ENCODE data around the gene IGFBP3.

The IGFBP3 gene

DNA sequence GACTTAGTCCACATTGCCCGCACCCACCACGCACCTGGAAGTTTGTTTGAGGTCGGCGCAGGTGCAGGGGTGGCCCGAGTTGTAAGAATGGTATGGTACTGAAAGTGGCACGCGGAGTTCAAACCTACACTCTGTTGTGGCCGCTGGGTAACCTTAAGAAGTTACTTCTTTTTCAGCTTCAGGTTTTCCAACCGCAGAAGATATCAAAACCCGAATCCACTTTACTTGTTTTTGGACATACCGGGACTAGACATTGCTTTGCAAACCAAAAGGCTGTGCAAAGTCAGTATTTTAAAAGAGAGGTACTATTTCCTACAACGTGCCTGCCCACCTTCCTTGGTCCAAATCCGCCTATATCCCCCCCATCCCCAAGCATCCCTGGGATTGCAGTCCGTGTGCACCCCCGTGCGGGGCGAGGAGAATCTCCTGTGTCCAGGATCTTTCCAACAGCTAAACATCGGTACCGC lies 1.0 kb downstream of the IGFBP3 start:
- no peaks in the 10 kb centered on the region for H3K36me3 ChIP-seq
- no peak for DNase-seq
- H3K4me1 ChIP-seq: no peaks in the 10 kb centered on the region
- peaks cover 69% of the 10 kb centered on the region for H3K27me3 ChIP-seq
- H3K9me3 ChIP-seq: no peaks in the 10 kb centered on the region
- TF ChIP-seq, protein P1, sequence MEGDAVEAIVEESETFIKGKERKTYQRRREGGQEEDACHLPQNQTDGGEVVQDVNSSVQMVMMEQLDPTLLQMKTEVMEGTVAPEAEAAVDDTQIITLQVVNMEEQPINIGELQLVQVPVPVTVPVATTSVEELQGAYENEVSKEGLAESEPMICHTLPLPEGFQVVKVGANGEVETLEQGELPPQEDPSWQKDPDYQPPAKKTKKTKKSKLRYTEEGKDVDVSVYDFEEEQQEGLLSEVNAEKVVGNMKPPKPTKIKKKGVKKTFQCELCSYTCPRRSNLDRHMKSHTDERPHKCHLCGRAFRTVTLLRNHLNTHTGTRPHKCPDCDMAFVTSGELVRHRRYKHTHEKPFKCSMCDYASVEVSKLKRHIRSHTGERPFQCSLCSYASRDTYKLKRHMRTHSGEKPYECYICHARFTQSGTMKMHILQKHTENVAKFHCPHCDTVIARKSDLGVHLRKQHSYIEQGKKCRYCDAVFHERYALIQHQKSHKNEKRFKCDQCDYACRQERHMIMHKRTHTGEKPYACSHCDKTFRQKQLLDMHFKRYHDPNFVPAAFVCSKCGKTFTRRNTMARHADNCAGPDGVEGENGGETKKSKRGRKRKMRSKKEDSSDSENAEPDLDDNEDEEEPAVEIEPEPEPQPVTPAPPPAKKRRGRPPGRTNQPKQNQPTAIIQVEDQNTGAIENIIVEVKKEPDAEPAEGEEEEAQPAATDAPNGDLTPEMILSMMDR (IDR thresholded peaks at IDR 0.05; ENCODE audit: low read depth, low read length): no peak
- no peak overlapping the region for H3K4me3 ChIP-seq (ENCODE audit: low read depth, low read length)

- Histone ChIP-seq H3K9me3 (no peaks in the 10 kb centered on the region), H3K36me3 (no peaks in the 10 kb centered on the region), H3K27me3 (peaks cover 69% of the 10 kb centered on the region), H3K4me1 (no peaks in the 10 kb centered on the region), H3K4me3 (ENCODE audit: low read depth, low read length) (no peak overlapping the region)
- TF ChIP-seq, protein P1 (IDR thresholded peaks at IDR 0.05; ENCODE audit: low read depth, low read length): no peak
- no peak for DNase-seq
Measured at GRCh38 chr7:45919231-45919784, 1.8 kb downstream of the IGFBP3 start.

DNA sequence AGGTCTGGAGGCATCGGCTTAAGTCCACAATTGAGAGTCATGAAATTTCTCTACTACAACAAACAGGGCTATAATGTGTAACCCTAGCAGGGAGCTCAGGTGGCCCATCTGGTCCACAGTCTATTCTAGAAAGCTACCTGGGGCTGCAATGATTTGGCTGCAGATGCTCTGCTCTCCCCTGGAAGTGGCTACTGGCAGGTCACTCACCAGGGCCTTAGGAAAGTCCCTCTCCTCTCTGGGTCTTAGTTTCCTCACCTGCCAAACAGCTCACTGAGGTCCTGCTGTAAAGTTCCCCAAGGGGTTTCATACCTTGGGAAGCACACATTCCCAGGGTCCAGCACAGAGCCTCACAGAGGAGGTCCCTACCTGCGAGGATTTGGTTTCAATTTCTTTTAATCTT lies 2.5 kb downstream of the IGFBP3 start:
- Histone ChIP-seq H3K4me1 (no peaks in the 10 kb centered on the region), H3K9me3 (no peaks in the 10 kb centered on the region), H3K36me3 (no peaks in the 10 kb centered on the region), H3K4me3 (ENCODE audit: low read depth, low read length) (no peak overlapping the region), H3K27me3 (peaks cover 63% of the 10 kb centered on the region)
- TF ChIP-seq, protein P1 (IDR thresholded peaks at IDR 0.05; ENCODE audit: low read depth, low read length): no peak
- no peak for DNase-seq

DNA sequence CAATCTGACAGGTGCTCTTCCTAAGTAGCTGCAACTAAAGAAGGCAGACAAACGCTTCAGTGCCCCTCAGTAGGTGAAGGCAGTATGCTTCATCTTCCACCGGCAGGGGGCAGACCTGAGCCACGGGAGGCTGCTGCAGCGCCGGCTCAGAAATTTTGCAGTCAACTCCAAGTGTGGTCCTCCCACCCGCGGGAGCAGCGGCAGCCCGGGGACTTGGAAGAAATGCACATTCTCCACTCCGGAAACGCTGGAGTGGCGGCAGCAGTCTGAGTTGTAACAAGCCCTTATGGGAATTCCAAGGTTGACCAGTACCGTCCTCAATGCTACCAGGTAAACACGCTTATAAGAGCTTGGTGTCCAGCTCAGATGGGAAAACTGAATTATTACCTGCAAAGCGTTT lies 3.4 kb downstream of the IGFBP3 start:
- DNase-seq: peak; percentile 84
- TF ChIP-seq, protein P1 (IDR thresholded peaks at IDR 0.05; ENCODE audit: low read depth, low read length): peak; percentile 87
- no peaks in the 10 kb centered on the region for H3K4me1 ChIP-seq
- no peak overlapping the region for H3K4me3 ChIP-seq (ENCODE audit: low read depth, low read length)
- H3K9me3 ChIP-seq: no peaks in the 10 kb centered on the region
- no peaks in the 10 kb centered on the region for H3K36me3 ChIP-seq
- peaks cover 54% of the 10 kb centered on the region for H3K27me3 ChIP-seq

- Histone ChIP-seq H3K36me3 (no peaks in the 10 kb centered on the region), H3K4me3 (ENCODE audit: low read depth, low read length) (no peak overlapping the region), H3K27me3 (peaks cover 48% of the 10 kb centered on the region), H3K4me1 (no peaks in the 10 kb centered on the region), H3K9me3 (no peaks in the 10 kb centered on the region)
- DNase-seq: no peak
- TF ChIP-seq, protein P1 (IDR thresholded peaks at IDR 0.05; ENCODE audit: low read depth, low read length): no peak
Measured at GRCh38 chr7:45917064-45917463, 4.0 kb downstream of the IGFBP3 start.

GRCh38 chr7:45915606-45916005 lies 5.5 kb downstream of the IGFBP3 start:
- TF ChIP-seq, protein P1 (IDR thresholded peaks at IDR 0.05; ENCODE audit: low read depth, low read length): no peak
- Histone ChIP-seq H3K27me3 (peaks cover 33% of the 10 kb centered on the region), H3K36me3 (no peaks in the 10 kb centered on the region), H3K4me3 (ENCODE audit: low read depth, low read length) (no peak overlapping the region), H3K9me3 (no peaks in the 10 kb centered on the region), H3K4me1 (no peaks in the 10 kb centered on the region)
- no peak for DNase-seq

Data from BE2C (cell line).